ENCODE data around the gene ITPR3.

- TF ChIP-seq BHLHE40 (IDR thresholded peaks at IDR 0.05; ENCODE audit: borderline replicate concordance) (no peak), FOXM1 (IDR thresholded peaks at IDR 0.05; ENCODE audit: borderline replicate concordance) (no peak), FOXK2 (IDR thresholded peaks at IDR 0.05) (no peak), HDGF (IDR thresholded peaks at IDR 0.05; ENCODE audit: borderline replicate concordance) (no peak), ZNF384 (IDR thresholded peaks at IDR 0.05) (no peak), FOXA1 (IDR thresholded peaks at IDR 0.05) (no peak), CTBP1 (IDR thresholded peaks at IDR 0.05; ENCODE audit: borderline replicate concordance) (no peak)
Observed at GRCh38 chr6:33699739-33700138, 78.6 kb downstream of the ITPR3 start.

All from HEK293T (cell line).